ENCODE data around the gene DGKG.

Gene DGKG

DNA sequence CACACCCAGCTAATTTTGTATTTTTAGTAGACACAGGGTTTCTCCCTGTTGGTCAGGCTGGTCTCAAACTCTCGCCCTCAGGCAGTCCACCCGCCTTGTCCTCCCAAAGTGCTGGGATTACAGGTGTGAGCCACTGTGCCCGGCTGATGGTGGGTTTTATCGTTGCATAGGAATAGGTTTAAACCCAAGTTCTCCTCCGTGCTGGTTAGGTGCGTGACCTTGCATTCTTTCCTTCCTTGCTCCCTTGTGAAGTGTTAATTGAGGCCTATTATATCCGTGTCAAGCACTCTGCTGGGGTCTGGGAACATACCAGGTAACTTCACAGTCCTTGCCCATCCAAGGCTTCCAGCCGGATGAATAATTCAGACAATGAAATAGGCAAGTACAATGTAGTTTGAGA, 233.9 kb downstream of the DGKG start:
- DNase-seq = no peak

DNA sequence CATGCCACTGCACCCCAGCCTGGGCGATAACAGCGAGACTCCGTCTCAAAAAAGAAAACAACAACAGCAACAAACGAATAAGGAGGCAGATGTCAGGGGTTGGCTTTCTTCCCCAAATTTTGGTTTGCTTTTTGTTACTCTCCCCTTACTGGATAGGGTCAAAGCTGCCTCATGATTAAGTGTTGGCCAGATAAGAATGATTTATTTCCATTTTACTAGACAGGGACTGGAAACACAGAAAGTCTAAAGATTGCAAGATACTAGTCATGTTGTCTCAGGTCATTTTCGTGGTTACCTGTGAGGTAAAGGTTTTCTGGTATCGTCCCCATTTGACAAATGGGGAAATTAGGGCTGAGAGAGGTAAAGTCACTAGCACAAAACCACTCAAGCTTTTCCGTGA, 234.6 kb downstream of the DGKG start:
- DNase-seq = no peak

GRCh38 chr3:186125118-186125517, 236.9 kb downstream of the DGKG start:
- DNase-seq = no peak

- DNase-seq = no peak
Observed at GRCh38 chr3:186124592-186124991, 237.4 kb downstream of the DGKG start.

DNA sequence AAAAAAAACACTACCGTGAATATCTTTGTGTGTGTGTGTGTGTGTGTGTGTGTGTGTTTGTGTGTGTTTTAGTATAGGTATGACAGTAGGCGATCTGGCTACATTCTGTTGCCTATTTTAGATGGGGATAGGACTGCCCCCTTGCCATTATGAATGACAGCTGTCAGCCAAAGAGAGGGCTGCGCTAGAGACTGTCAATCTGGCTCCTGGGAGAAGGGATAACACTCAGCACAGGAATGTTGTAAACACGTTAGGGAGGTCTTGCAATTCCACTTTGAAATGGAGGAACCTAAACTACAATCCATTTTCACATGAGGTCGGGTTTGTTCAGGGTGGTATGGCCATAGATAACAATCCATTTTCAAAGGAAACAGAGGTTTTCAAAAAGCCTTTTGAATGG, 239.0 kb downstream of the DGKG start:
- DNase-seq = no peak

DNA sequence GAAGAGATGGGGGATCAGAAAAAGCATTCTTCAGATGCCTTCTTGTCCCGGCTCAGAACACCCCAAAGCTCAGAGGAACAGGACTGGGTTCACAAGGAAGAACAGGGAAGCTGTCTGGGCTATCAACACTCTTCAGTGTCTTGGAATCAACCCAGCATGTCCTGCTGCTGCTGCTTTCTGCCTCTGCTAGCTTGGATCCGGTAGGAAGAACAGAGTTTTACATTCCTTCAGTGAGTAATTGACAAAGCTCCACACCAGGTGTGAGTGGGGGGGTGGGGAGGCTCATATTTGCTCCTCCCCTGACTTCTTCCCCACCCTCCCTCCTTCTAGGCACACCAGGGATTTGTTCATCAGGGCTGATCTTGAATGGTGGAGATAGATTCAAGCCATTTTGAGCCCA, 240.1 kb downstream of the DGKG start:
- no peak for DNase-seq

GRCh38 chr3:186121278-186121677, 240.8 kb downstream of the DGKG start:
- no peak for DNase-seq

- no peak for DNase-seq
Observed at GRCh38 chr3:186119499-186119898, 242.5 kb downstream of the DGKG start.

DNA sequence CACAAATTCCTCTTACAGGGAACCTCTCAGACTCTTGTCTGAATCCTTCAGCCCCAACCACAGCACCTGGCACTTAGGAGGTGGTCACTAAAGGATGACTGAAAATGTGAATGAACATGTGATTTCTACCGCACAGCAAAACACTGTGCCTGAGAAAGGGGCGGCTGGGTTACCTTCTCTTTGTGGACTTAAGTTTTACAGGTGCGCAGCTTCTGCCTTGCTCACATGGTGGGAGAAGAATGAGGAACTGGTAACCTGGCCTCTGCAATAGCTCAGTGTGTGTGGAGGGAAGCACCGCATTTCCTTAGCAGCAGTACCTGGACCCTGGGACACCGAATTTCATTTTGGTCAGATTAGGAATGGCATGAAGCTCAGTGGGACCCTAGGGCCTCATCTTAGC, 243.3 kb downstream of the DGKG start:
- no peak for DNase-seq

GRCh38 chr3:186117521-186118134, 244.4 kb downstream of the DGKG start:
- DNase-seq = no peak

DNA sequence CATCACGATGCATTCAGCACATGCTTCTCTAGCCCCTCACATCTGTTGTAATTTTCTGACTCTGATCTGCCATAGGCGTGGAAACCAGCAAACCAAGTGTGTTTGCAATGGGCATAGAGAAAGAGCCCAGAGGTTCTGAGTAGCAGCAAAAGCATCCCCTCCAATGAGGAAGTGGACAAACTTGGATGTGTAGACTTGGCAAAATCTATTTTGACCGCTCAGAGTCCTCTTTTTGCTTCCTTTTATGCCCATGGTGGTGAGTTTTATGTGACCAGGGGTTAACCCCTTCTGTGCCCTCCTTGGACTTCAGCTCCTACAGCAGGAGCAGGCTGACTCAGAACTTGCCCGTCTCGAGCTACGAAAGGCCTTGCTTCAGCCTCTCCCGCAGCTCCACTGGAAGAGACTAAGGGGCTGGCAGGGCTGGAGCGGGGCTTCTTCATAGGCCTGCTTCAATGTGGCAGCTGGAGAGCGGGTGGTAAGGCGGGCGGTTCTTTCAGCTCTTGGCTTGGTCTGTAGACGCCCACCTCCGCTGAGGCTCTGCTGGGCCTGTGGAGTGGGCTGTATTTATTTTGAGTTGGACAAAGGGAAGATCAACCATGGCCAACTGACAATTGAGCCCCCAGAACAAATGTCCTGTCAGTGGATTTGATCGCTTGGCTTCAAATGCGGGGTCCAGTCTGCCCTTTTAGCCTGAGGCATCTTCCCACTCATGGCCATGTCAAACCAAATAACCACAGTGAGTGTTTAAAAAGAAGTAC, 246.6 kb downstream of the DGKG start:
- DNase-seq = no peak

- peak; percentile 66 for DNase-seq
Observed at GRCh38 chr3:186110975-186111974, 250.8 kb downstream of the DGKG start.

DNA sequence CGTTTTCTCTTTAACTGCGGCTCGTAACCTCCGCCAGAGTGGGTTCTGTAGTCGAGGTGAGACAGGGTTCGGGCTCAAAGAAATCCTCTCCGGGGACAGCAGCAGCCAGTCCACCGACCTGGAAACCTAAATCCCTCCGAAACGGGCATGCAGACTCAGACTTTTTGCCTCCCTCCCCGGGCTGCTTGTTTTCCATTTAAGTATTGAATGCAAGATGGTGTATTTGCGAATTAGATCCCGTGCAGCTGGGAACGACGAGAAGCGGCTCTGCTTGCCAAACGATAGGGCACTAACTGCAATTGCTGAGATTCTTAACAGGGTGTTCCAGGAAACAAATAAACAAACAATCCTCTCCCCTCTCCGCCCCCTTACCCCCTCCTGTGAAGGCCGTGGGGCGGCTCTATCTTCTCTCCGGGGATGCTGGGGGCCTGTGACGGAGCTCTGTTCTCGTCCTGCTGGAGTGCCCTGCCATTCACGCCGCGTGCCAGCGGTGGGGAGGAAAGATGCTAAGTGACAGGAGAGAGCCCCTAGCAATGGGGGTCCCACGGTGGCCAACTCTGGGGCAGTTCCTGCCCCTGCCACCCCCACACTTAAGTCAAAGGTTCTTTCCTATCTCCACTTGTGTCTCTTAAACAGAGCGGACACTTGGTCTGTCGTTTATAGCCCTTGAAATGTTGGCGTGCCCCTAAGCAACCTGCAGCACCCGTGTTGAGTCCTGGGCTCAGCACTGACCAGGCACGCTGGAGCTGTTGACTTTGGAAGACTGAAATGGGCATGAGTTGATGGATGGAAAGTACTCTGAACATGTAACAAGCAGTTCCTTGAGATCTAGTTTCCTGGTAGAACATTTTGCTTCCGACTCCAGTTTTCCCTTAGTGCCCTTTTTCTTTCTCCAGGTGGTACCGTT, 251.9 kb downstream of the DGKG start:
- DNase-seq = no peak

DNA sequence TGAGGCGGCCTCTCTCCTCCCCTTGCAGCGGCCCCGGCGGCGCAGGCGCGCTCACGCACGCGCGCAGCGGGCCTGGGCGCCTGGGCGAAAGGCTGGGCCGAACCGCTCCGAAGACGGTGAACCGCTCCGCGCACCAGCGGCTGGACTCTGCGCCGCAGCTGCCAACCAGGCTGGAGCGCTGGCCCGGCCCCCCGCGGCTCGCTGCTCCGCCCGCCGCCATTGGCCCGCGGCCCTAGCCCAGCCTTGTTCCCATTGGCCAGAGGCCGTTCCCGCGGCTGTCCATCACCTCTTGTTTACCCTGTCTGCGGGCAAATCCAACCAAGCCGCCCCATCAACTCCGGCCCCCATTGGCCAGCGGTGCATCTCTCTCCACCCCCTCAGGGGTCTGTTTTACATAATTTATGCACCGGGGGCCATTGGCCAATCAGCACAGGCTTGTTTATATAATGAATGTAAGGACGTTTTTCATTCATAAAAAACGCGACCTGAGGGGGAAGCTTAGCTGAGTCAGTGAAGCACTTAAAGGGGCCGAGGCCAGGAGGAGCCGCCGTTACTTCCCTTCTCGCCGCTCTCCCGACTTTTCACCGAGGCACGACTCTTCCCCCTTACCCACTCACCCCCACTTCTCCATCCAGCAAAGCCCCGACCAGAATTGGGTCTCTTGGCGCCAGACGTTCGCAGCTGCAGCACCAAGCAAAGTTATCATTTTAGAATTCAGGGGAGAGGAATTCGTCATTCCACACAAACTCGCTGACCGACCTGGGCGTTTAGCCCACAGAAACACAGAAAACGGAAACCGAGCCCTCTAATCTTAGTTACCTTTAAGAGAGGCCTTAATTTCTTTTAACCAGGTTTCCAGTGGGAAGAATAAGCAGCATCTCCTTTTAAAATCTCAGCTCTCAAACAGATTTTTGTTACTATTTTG, 252.8 kb downstream of the DGKG start, which contains the start of gene ETV5:
TSS of gene ETV5 (minus strand) at position 149 of the 925 bp plus-strand sequence. CDS start 3,221 bp downstream, outside the sequence.
- DNase-seq = peak; percentile 97

GRCh38 chr3:186108106-186108940, 253.7 kb downstream of the DGKG start:
- DNase-seq = no peak

- peak; percentile 65 for DNase-seq
Observed at GRCh38 chr3:186107215-186108105, 254.6 kb downstream of the DGKG start.

GRCh38 chr3:186105543-186105942, 256.5 kb downstream of the DGKG start:
- no peak for DNase-seq

GRCh38 chr3:186102687-186103086, 259.3 kb downstream of the DGKG start:
- no peak for DNase-seq

DNA sequence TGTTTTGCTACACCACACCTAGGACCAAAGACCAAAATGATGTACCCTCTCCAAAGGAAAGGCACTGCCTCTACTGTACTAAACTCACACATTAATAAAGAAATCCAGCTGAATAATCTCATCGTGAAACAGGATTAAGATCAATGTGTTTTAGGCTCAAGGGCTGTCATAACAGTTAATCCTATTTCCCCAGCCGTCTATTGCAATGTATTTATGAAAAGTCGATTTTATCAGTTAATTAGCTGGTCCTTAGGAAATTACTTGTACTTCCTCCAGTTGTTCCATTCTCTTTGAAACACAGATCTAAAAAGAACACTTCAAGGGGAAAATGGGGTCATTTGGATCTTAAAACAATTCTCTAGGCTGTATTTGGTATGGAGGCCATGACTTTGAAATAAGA, 261.6 kb downstream of the DGKG start:
- DNase-seq = no peak
